Measurements from ENCODE around the gene PGAP3.
A peak's percentile ranks its signal among the peaks of the same experiment; 100 is the strongest.

Gene PGAP3

DNA sequence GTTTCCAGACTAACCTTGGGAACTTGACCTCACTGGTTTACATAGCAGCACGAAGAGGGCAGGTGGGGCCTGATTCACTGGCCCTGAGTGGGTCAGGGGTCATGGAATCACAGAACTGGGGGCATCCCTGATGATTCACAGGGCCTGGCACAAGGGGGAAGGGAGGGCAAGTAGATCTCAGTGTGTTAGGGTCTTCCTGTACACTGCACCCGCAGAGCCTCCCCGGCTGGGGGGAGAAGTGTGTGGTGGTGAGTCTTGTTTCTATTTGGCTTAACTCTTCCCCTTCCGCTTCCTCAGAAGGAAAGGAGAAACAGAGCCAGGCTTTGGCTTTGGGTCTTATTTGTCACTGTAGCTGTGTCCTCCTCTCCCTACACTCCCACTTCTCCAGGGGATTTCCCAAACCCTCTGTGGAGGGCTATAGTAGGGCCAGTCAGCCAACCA, 47.2 kb downstream of the PGAP3 start:
- no peak for DNase-seq

DNA sequence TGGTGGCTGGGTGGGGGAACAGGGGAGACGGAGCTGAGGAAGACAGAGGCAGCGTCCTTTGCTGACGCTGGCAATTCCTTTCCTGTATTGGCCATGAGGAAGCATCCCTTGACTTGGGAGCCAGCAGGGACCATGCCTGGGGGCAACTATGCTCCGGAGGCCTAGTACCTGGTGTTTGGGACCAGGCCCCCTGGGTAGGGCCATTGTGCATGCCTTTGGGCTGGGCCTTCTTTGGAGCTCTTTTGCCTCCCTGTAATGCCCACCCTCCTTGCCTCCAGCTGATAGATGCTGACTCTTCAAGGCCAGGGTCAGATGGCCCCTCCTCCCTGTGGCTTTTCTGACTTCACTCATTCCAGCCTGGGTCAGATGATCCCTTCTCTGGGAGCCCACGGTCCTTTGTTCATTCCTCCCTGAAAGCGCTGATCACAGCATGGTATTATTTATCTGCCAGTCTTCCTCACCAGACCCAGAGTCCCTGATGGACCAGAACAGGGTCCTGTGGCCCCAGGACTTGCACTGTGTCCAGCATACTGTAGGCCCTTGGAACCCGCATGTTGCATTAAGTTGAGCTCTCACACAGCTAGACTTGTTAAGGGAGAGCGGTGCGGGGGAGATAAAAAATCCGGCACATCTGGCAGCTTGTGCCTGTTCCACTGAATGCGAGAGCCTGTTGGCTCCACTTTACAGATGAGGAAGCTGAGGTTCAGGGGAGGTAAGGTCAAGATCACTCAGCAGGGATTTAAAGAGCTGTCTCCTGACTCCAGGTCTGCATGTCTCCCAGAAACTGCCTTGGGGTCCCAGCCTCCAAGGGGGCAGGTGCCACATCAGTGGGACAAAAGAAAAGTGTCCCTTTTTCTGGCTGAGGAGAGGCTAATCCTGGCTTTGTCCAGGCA, 48.0 kb downstream of the PGAP3 start:
- no peak for DNase-seq

- DNase-seq: no peak
These were observed 48.8 kb downstream of the PGAP3 start for GRCh38 chr17:39639043-39639442.

DNA sequence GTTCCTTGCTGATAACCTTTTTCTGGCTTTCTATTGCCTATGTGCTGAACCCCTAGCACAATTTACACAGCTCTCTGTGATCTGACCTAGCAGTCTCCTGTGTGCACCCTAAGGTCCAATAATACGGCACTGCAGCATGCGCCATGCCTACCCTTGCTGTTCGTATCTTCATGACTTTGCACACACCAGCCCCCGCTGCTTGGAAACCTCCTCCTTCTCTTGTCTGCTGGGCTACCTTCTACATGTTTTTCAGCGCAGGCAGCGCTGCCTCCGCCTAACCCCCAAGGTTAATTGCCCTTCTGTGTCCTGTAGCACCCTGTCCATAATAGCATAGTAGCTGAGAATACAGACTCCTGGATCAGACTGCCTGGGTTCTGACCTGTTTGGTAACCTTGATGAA, 49.5 kb downstream of the PGAP3 start:
- peak in 3 of 56 donors; percentile 14 to 29 (median 20) for DNase-seq

- DNase-seq: peak in 54 of 56 donors; percentile 49 to 93 (median 82)
These were observed 50.7 kb downstream of the PGAP3 start, which contains the start of gene STARD3 for GRCh38 chr17:39636927-39637736. Gene STARD3 (plus strand): TSS chr17:39637144. CDS start chr17:39653532, 16,388 bp downstream.

- no peak for DNase-seq
These were observed 51.3 kb downstream of the PGAP3 start for GRCh38 chr17:39636587-39636926.

- DNase-seq: peak in 1 of 56 donors; percentile 28
These were observed 52.2 kb downstream of the PGAP3 start for GRCh38 chr17:39635614-39636176.

DNA sequence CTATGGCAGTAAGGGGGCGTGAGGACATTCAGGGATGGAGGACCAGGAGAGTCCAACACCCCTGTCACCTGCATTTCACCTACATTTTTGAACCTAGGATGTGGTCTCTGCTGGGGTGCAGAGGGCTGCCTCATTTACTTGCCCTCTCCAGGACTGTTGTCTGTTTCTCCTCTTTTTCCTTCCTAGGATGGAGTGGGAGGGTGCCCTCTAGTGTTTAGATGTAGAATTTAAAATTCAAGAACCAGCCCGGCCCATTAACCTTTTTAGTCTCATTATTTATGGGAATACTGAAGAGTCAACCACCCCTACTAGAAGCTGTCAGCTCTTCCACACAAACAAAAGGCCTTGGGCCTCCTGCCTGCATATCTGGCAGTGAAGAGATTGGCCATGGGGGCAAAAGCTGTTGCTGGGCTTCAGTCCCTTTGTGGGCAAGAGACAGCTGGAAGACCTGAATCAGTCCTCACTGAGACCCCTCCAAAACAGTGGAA, 53.4 kb downstream of the PGAP3 start:
- peak in 4 of 56 donors; percentile 18 to 43 (median 36) for DNase-seq

GRCh38 chr17:39633570-39634183, 54.2 kb downstream of the PGAP3 start:
- no peak for DNase-seq

- peak in 52 of 56 donors; percentile 11 to 89 (median 66) for DNase-seq
These were observed 55.5 kb downstream of the PGAP3 start for GRCh38 chr17:39632153-39632941.

DNA sequence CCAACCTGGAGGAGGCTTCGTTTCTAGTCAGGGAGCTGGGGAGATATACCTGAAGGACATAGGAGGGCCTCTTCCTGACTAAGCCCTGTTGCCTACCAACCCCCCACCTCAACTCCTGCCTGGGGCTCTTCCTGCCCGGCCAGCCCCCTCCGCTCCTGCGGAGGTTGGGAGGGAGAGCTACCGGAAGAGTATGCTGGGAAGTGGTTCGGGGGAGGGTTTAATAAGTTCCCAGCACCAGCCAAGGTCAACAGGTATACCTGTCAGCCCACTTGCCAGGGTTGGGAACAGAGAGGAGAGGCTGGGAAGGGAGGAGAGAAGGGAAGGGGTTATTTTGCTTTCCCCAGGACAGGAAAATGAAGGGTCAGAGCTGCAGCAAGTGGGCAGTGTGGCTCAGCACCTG, 56.5 kb downstream of the PGAP3 start:
- no peak for DNase-seq

GRCh38 chr17:39629898-39630297, 58.0 kb downstream of the PGAP3 start:
- DNase-seq: no peak

DNA sequence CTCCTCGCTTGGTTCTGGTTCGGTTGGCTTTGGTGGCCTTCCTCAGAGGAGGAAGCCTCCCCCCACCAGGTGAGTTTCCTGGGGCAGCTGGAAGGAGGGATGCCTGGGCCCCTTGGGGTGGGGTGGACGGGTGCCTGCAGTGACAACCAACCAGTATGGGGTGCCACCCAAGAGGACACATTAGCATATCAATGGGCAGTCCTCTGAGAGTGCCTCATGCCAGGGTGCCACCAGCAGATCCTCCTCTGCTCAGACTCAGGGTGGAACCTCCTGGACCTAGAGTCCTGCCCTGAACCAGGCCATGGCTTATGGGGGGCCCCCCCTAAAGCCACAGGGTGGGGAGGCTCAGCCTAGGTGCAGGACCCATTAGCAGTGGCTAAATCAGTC, 58.4 kb downstream of the PGAP3 start:
- DNase-seq: no peak

GRCh38 chr17:39628655-39629493, 59.0 kb downstream of the PGAP3 start:
- no peak for DNase-seq

GRCh38 chr17:39627712-39628516, 59.9 kb downstream of the PGAP3 start:
- no peak for DNase-seq

- no peak for DNase-seq
These were observed 60.7 kb downstream of the PGAP3 start for GRCh38 chr17:39627047-39627711.

GRCh38 chr17:39626171-39627046, 61.4 kb downstream of the PGAP3 start, which contains the start of gene PPP1R1B:
Gene PPP1R1B (plus strand): TSS chr17:39626952. CDS start chr17:39627393, 441 bp downstream.
- DNase-seq: peak in 42 of 56 donors; percentile 19 to 88 (median 69)
